NCI-H748 (cell line): Measurements from ENCODE around the gene LMX1A.

Source experiments
- DNase-seq: peaks from one replicate; lab custom pipeline; 2025; ENCODE audit not compliant: unreplicated experiment; lab: John Stamatoyannopoulos, UW

LMX1A gene

DNA sequence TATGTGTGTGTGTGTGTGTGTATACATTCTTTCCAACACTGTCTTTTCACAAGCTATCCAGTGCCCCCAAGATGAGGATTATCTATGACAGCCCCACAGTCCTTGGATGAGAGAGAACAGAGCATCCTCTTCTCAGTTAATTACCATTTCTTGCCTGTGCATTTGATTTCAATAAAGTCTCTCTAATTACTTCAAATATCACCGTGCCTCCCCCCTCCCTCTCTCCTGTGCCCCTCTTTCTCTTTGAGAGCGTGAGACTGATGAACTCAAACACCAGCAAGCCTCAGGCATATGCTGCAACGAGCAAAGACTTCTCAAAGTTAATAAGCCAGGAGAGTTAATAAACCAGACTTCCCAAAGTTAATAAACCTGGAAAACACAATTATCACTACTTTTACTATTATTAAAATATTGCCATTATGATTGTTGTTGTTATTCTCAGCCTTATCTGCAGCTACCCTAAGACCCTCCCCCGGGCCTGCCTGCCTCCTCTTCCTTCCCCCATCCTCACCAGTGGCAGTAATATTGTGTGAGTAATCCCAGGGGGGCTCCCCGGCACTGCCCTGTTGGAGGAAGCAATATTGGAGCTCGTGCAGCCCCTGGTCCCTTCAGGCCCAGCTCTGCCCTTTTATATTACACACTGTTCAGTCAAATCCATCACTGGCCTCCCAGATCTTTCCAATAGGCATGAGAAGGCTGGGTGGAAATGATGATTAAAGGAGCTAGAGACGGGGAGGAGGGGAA, 30.9 kb downstream of the LMX1A start:
- DNase-seq, result no peak

DNA sequence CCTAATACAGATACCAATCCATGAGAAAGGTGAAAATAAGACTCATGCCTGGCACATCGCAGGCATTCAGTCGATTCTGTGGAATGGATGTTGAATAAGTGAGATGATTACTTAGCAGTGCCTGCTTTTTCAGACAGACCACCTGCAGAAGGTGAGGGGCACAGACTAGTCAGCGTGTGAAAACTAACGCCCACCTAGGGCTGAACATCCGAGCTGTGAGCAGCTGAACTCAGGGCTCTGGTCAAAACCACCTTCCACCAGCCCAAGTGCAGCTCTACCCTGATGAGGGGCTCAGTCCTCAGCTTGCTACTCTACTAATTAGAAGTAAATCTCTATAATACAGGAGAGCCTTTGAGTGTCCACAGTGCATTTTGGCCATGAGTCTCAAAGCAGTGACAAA, 32.5 kb downstream of the LMX1A start:
- no peak for DNase-seq

DNA sequence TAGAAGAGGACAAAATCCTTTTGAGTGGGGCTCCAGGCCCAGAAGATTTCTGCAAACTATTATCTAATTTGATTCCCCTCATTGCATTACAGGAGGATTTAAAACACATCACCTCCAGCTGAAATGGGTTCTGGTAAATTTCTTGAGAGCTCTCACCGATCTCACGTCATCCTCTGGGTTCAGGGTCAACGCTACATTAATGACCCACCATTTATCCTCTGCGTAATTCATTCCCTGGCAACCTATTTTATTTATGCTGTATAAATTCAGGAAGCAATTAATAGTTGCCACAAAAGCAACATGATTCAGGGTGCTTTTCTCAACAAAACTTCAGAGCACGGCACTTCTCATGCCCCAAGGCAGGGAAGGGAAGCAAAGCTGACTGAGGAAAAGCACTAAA, 38.9 kb downstream of the LMX1A start:
- DNase-seq, result peak; percentile 21

DNA sequence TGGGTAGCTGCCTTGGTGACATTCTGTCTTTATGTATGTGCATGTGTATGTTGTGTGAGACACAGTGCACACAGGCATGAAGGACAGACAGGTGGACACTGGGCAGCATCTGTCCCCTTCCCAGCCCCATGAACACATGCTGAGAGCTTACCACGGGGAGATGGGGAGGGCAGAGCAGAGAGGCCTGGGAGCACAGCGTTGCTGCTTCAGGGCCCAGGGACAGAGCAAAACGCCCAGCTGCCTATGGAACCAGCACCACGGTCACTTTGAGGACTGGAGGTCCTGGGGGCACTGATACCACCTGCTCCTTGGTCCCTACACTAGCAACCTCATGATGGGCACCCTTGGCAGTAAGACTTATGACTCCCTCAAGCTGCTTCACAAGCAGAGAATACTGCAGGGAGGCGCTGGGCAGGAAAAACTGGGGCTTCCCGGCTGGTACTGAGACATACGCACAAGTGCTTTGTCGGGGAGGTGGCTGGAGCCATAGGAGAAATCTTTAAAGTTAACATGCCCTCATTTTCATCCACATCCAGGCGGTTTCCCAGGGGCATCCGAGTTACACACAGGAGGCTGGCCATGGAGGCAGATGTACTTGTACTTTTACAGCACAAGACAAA, 40.3 kb downstream of the LMX1A start:
- DNase-seq, result no peak

DNA sequence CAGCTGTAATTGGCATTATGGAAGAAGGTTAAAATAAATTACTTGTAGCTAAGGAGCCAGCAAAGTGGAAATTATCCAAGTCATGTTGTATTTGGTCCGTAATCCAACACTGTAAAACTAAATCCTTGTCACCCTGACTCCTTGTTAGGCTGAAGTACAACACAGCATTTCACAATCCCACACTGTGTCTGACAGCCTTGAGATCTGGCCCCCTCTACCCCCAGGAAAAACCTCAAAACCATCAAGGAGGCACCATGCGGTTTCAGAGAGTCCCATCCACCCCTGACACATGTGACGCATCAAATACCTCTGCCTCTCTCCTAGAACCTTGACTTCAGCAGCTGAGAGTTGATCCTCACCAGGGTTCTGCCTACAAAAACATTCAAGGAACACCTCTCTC, 41.0 kb downstream of the LMX1A start:
- DNase-seq, result no peak

DNA sequence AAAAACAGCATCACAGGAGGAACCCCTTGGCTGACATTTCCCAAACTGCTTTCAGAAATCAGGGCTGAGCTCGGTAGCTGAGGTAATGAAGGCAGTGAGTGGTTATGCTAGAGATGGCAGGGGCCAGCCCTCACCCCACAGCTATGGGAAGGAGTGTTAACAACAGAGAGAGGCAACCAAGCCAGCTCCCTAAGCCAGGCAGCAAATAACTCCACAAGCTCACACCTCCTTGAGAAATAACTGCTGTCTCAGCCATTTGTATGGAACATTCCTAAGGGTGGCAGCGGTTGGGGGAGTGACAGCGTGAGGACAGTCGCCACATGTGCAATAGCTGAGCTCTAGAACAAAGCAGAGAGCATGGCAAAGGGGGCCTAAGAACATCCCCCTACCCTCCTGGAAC, 42.6 kb downstream of the LMX1A start:
- no peak for DNase-seq

DNA sequence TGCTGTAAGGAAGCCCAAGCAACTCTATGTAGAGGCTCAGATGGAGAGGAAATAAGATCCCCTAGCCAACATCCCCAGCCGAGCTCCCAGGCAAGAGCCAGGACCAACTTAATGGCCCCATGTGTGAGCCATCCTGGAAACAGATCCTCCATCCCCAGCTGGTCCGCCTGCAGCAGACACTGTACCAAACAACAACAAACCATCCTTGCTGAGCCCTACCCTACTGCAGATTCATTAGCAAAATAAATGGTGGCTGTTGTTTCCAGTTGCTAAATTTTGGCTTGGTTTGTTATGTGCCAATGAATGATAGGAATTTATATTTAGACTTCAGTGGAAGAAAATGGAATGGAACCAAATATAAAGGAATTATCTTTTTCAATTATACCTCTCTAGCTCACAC, 43.9 kb downstream of the LMX1A start:
- no peak for DNase-seq

DNA sequence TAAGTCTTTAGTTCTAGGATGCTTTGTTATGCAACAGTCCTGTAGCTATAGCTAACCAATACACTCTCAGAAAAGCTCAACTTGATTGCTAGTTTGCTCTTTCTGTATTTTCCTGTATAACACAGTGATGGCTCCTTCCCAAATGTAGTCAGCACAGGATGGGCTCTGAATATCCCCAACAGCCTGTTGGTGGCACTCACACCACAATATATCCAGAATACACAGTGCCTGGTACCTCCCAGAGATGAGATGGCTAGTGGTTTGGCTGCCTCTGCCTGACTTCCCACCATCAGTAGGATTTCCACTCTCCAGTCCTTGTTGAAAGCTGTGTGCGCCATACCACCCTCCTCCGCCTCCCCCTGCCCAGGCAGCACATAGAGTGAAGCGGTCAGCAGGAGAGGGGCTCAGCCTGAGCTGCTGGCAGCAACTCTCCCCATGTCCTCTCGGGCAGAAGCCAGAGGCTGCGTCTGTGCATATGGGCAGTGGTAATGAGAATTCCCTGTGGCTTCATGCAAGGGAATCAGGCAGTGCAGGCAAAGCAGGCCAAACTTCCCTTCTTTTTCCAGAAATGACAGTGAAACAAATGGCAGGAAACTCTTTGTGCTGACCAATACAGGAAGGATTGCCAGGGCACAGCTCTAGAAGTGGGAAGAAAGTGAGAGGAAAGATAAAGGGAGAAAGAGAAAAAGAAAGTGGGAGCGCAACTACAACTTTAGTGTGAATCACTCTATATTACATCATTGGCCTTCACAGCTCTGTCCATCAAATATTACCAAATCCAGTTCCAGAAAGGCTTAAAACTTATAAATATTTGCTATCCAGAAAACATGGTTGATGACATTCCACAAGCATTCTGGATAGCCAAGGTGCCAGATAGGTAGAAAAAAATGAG, 49.7 kb downstream of the LMX1A start:
- no peak for DNase-seq

DNA sequence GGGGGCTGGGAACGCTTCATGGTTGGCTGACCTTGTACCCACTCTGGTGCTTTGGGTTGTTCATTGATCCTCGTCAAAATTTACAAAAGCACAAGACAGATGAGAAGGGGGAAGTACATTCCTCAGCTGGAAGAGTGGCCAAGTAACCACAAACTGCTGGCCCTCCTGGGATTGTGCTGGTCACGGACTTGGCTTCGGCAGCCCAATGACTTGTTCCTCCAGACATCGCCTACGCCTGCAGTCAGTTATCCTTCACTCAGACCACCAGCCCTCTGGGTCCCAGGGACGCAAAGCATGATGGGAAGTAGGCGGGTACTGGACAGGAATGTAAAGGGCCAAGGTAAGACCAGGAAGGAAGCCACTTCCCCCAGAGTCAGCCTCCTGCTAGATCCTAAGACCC, 53.1 kb downstream of the LMX1A start:
- DNase-seq, result no peak

DNA sequence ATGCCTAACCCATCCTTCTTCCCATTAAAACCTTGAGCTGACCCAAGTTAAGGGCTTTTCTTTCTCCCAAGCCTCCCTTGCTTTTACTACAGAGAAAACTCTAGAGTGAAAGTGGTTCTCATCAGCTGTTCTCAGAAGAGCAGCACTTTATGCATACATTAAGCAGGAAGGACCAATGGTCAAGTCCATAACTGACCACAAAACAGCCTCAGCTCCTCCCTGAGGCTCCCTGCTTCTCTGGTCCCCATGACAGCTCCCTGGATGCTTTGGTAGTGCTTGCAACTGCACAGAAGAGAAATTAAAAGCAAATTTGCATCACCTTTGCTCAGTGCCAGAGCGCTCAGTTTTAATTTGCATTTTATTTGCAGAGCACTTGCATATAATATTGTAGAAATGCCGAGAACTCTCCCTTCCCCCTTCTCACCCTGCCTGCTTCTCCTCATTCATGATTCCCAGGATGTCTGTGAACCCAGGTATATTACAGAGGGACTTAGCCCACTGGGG, 56.1 kb downstream of the LMX1A start:
- DNase-seq, result no peak

DNA sequence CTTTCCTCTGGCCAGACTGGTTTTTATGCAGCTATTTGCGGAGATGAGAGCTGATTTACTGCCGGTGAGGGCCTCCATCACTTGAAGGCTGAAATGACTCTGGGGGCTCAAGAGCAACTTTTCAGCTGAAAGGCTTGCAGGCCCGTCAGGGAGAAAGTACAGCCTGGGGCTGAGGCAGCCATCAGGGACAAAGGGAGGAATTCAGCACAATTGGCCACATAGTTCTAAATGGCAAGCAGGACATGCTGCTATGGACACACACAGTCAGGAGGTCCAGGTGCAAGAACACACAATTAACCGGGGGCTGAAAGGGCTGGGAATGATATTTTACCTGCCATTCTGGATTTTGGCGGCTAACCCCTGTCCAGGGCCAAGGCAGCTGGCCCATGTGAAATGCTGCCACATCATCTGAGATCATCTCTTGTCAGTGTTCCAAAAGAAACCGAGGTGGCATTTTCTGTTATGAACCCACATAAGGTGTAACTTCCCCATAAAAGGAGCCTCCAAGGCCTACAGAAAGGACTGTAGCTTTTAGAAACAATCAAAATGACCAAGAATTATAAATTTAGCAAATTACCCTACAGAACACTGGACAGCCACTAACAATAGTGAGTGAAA, 58.2 kb downstream of the LMX1A start:
- no peak for DNase-seq

DNA sequence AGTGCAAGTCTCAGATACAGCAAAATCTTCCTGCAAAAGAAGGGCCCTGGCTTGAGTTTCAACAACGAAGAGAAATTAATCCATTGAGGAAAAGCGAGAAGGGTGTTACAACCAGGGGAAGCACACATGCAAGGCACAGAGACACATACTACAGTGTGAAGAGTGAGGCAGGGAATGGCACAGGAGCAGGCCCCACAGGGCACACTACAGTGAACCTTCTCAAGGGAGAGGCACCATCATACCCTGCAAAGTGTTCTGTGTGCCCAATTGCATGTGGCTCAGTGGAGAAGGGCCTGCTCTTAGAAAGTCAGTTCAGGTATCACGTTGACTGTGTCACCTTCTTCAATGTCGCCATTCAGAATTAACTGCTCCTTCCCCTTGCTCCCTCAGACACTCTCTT, 60.3 kb downstream of the LMX1A start:
- DNase-seq, result no peak

DNA sequence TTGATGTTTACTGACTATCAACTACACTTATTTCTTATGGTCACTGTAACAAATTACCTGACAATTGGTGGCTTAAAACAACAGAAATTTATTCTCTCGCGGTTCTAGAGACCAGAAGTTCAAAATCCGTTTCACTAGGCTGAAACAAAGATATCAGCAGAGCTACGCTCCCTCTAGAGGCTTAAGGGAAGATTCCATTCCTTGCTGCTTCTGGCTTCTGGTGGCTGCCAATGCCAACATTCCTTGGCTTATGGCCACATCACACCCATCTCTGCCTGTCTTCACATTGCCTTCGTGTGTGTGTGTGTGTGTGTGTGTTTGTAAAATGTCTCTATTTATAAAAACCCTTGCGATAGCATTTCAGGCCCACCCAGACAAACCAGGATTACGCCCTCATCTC, 66.4 kb downstream of the LMX1A start:
- no peak for DNase-seq

DNA sequence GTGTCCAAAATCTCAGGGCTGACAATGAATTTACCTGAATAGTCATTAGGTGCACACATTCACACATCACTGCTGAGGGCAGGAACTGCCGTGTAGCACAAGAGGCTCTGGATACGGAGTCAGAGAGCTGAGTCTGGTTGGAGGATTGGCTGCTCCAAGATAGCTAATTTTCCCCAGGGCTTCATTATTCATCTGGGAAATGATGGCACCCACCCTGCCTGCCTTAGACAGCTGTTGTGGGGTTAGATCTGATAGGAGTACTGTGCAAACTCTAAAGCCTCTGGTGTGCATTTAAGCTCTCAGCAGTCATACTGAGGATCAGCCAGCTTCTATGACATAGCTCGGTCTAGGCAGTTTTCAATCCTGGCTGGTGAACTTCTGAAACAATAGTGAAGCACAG, 67.0 kb downstream of the LMX1A start:
- no peak for DNase-seq

DNA sequence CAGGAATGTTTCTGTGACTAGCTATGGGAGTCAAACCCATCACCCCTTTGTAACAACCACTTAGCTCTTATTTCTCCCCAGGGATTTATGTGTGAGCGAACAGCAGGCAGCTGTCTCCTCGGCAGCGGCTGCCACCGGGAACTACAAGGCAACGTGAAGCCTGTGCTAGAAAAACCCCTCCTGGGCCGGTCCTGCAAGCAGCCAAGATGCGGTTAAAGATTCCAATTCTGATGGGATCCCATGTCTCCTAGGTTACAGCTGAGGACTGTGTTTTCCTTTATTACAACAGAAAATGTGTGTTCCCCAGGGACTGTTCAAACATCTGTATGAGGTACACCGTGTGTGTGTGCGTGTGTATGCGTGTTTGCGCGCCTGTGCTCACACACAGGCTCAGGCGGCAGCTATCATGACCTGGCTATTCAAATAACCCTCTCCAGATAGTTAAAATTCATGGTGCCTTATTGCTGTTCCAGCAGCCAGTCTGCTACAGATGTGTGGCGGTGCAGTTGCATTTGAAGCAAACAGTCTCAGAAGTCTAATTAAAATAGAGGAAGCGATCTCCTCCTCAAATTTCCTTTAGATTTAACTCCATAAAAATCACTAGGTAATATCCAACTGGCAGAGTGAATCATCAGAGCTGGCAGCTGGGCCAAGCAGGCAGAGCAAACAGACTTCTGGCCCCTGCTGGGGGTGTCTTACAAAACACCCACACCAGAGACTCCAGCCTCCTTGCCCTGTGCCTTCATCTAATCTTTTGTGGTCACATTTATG, 68.0 kb downstream of the LMX1A start:
- peak; percentile 80 for DNase-seq

DNA sequence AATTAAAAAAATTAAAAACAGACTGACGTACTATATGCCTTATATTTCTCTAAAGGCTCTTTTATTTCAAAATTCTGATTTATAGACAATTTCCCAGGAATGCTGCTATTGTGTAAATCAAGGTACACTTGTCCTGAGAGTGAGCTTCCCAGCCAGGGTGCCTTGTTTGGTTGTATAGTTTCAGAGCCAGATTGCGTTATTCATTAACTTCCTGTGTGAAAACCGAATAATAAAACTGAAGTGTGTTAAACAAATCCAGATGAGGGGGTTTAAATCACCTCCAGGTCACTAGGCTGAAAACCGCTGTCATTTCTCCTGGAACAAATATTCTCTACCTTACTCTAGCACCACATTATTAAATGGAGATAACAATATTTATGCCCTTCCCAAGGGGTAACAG, 68.7 kb downstream of the LMX1A start:
- peak; percentile 23 for DNase-seq

DNA sequence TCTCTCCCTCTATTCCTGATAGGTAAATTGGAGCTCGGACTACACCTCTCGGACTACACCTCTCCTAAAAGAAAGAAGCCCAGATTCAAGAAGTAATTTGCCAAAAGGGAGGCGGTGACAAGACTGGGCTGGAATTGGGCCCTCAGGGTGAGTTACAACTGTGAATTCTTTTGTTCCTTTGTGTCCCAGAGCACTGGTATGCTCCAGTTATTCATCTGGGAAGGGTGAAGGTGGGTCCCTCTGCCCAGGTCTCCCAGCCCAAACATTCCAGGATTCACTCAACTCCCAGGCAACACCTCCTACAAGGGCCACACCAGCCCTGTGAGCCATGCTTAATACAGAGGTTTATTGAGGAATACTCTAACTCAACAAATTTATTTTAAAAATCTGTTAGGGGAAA, 69.2 kb downstream of the LMX1A start:
- DNase-seq, result no peak

DNA sequence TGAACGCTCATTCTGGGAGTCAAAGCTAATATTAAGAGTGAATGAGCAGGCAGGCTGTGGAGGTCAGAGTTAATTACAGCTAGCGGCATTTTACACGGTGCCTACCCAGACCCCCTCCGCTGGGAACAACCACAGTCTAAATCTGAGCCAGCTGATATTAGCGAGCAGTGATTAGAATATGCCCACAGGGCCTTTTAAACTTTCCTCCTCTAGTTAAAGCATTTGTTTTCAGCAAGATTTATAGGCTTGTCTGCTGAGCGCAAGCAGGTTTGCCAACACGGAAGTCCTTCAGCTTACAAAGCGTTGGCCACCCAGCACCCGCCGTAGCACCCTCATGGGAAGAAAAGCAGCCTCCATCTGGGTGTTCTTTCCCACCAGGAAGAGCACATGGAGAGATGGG, 72.1 kb downstream of the LMX1A start:
- peak; percentile 58 for DNase-seq

DNA sequence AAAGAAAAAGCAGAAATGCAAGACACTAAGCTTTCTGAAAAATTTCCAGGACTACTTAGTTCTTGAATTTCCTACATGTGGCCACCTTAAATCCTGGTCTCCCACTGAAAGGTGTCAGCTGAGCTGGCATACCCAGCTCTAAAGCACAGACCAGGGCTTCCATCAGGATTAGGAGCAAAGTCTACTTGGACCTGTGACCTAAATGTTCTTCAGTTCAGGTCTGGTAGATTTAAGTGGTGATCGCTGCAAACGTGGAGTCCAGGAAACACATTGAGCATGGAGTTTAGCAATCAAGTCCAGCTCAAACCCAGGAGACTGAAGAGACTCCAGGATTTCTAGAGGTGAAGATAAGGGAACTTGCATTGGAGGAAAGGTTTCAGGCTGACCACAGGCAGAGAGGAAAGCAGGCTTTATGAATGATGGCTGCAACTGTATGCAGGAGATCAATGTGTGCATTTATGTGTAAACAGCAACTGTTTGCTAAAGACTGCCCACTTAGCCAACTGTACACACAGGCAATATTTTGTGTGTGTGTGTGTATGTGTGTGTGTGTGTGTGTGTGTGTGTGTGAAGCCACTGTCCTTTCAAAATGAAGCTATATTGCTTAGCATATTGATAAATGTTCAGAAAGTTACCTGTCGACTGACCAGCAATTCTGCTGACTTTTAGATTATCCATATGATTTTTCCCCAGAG, 75.2 kb downstream of the LMX1A start:
- DNase-seq, result peak; percentile 48

DNA sequence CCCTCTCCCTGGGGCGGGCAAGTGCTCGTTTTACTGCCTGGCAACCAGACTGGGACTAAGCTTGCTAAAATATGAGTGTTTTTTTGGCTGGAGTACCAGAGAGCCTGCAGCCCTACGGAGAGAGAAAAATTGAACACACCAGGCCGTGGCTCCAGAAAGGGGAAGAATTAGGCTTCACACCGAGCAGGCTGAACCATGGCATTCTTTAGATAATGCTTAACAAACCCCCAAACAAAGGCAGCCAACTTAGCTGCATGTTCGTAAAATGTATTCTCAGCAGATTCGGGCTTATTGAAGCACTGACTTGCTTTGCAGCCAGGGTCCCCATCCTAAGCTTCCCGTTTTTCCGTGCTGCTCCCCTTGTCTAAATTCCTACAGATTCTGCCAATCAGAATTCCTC, 76.6 kb downstream of the LMX1A start:
- no peak for DNase-seq
